Lower lobe of right lung (tissue), 2 donors: ENCODE data around the gene NUDCD3. TPM values are rescaled to one million over a fixed set of nuclear protein-coding genes. Genes with fewer than 3 reads are reported as not detected.

ENCODE experiments used
- ATAC-seq, 2 donors: fragments of 200-7000 bp; cut with Tn5 transposase; one replicate each; pipeline ENCODE4 v1.9.1; 2020 to 2022; ENCODE audit warnings: mild to moderate bottlenecking in 2 of 2, moderate library complexity in 2 of 2
- DNase-seq: peaks from one replicate; pipeline ENCODE4 v3.0.0-alpha.2; 2020
- H3K27ac ChIP-seq: fragments of 200-600 bp; one replicate; pipeline ENCODE4 v1.8.0; 2022
- H3K27me3 ChIP-seq: fragments of 200-600 bp; one replicate; pipeline ENCODE4 v1.8.0; 2022; ENCODE audit warnings: low read depth
- H3K36me3 ChIP-seq: fragments of 200-600 bp; one replicate; pipeline ENCODE4 v1.8.0; 2022; ENCODE audit warnings: mild to moderate bottlenecking
- H3K4me1 ChIP-seq: fragments of 200-600 bp; one replicate; pipeline ENCODE4 v1.8.0; 2022
- H3K4me3 ChIP-seq: fragments of 200-600 bp; one replicate; pipeline ENCODE4 v1.8.0; 2022; ENCODE audit warnings: mild to moderate bottlenecking
- H3K9me3 ChIP-seq: fragments of 200-600 bp; one replicate; pipeline ENCODE4 v1.8.0; 2022
- intact Hi-C: fragments of 100-400 bp; cut with DNase I; formaldehyde crosslinking; loops from one replicate; pipeline ENCODE4 v1.11.0; 2022
- total RNA-seq: library from RNA; stranded (reverse); fragmentation: NEBNext Ultra II Directional; extraction: Animal tissue kit (Norgen Biotek cat#: 25700); gene quantifications from one replicate; pipeline ENCODE4 v1.2.1, GENCODE V29; 2021
- TF ChIP-seq, protein P1 (sequence below): fragments of 200-600 bp; IDR thresholded peaks from one replicate; pipeline ENCODE4 v1.8.0; 2022; ENCODE audit warnings: antibody characterized with exemption, mild to moderate bottlenecking
- donor health status: DM: no; HTN: yes; CAD: no; lungs with severe emphysema.

Gene NUDCD3
- total RNA-seq, 1 donor from 2014 or later: 87.6 TPM

GRCh38 chr7:44348851-44349781, 141.3 kb downstream of the NUDCD3 start:
- TF ChIP-seq, protein P1, sequence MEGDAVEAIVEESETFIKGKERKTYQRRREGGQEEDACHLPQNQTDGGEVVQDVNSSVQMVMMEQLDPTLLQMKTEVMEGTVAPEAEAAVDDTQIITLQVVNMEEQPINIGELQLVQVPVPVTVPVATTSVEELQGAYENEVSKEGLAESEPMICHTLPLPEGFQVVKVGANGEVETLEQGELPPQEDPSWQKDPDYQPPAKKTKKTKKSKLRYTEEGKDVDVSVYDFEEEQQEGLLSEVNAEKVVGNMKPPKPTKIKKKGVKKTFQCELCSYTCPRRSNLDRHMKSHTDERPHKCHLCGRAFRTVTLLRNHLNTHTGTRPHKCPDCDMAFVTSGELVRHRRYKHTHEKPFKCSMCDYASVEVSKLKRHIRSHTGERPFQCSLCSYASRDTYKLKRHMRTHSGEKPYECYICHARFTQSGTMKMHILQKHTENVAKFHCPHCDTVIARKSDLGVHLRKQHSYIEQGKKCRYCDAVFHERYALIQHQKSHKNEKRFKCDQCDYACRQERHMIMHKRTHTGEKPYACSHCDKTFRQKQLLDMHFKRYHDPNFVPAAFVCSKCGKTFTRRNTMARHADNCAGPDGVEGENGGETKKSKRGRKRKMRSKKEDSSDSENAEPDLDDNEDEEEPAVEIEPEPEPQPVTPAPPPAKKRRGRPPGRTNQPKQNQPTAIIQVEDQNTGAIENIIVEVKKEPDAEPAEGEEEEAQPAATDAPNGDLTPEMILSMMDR: no peak
- H3K27ac ChIP-seq: no peak overlapping the region
- DNase-seq: no peak
- ATAC-seq: no peak
- no peak overlapping the region for H3K4me3 ChIP-seq
- no peaks in the 10 kb centered on the region for H3K36me3 ChIP-seq
- intact Hi-C loops: no loop called here
- H3K27me3 ChIP-seq: peaks cover 12% of the 10 kb centered on the region
- no peaks in the 10 kb centered on the region for H3K9me3 ChIP-seq
- no peaks in the 10 kb centered on the region for H3K4me1 ChIP-seq

DNA sequence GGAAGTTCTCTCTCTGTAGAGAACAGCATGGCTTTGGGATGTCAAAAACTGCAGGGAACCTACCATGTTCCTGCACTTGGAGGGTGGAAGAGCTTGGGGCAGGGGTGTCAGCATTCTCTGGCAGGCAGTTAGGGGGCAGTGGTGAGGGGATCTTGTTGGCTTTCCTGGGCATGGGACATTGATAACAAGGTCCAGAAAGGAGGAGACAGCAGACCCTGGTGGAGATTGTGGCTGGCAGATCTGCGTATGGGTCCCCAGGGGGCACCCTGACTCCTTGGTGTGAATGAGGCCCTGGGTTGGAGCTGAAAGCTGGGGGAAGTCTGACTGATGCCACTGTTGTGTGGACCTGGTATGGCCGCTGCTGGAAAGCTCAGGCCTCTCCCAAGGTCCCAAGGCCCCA, 142.2 kb downstream of the NUDCD3 start:
- H3K4me1 ChIP-seq: no peaks in the 10 kb centered on the region
- TF ChIP-seq, protein P1: peak; percentile 13
- no peak for DNase-seq
- no peak overlapping the region for H3K27ac ChIP-seq
- peaks cover 12% of the 10 kb centered on the region for H3K27me3 ChIP-seq
- no peak for ATAC-seq
- H3K36me3 ChIP-seq: no peaks in the 10 kb centered on the region
- no peaks in the 10 kb centered on the region for H3K9me3 ChIP-seq
- intact Hi-C loops: no loop called here
- H3K4me3 ChIP-seq: no peak overlapping the region

DNA sequence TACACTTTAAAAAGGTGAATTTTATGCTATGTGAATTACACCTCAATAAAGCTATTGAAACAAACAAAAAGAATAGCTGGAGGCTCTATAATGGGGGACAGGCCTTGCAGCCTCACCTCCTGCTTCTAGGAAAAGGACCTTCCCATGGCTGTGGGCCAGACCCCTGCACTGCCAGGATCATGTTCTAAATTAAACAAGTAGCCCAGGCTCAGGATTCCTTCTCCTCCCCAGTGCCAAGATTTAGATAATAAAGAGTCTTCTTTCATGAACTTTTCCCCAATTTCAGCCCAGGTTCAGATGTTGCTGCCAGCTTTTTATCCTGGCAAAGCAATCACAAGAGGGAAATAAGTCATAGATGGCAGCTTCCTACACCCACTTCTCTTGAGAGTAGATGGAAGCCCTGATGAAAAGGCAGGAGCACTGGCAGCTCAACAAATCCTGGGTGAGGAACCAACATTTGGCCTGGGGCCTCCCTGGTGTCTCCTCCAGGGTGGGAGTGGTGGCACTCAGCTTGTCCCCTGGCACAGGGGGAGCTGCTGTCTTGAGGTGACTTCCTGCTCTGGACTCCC, 142.8 kb downstream of the NUDCD3 start:
- no peak for ATAC-seq

DNA sequence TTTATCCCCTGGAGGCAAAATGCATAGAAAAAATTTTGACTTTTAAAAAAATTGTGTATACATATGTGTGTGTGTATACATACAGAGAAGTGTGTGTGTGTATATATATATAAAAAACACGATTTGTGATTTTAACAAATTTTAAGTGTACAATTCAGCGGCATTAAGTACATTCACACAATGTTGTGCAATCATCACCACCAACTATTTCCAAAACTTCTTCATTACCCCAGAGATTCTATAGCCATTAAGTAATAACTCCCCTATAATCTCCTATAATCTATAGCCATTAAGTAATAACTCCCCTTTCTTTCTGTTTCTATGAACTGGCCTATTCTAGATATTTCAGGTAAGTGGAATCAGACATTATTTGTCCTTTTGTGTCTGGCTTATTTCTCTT, 144.4 kb downstream of the NUDCD3 start:
- H3K4me3 ChIP-seq: no peak overlapping the region
- peaks cover 12% of the 10 kb centered on the region for H3K27me3 ChIP-seq
- no peaks in the 10 kb centered on the region for H3K9me3 ChIP-seq
- H3K36me3 ChIP-seq: no peaks in the 10 kb centered on the region
- no peaks in the 10 kb centered on the region for H3K4me1 ChIP-seq
- intact Hi-C loops: no loop called here
- no peak for ATAC-seq
- no peak overlapping the region for H3K27ac ChIP-seq
- no peak for DNase-seq
- TF ChIP-seq, protein P1: no peak

More for the DNA sequence above, 142.8 kb downstream of the NUDCD3 start:
- Histone ChIP-seq H3K4me1 (no peaks in the 10 kb centered on the region), H3K36me3 (no peaks in the 10 kb centered on the region), H3K27ac (no peak overlapping the region), H3K27me3 (peaks cover 12% of the 10 kb centered on the region), H3K9me3 (no peaks in the 10 kb centered on the region), H3K4me3 (no peak overlapping the region)
- TF ChIP-seq, protein P1: no peak
- intact Hi-C loops: no loop called here
- DNase-seq: no peak

DNA sequence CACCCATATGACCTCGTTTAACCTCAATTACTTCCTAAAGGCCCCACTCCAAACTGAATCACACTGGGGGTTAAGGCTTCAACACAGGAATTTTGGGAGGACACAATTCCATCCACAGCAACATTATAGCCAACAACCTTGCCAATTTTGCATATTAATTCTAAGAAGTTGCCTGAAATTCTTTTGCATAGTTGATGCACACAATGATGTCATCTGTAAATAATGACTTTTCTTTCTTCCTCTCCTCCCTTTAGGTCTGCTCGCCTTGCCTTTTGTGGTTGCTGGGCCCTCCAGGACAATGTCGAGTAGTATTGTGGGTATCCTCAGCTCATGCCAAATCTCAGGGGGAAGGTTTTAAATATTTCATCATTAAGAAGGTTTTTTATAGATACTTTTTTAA, 149.1 kb downstream of the NUDCD3 start:
- Histone ChIP-seq H3K4me3 (no peak overlapping the region), H3K27me3 (no peaks in the 10 kb centered on the region), H3K9me3 (no peaks in the 10 kb centered on the region), H3K4me1 (no peaks in the 10 kb centered on the region), H3K36me3 (no peaks in the 10 kb centered on the region), H3K27ac (no peak overlapping the region)
- ATAC-seq (no peak), DNase-seq (no peak)
- intact Hi-C loops: no loop called here
- TF ChIP-seq, protein P1: no peak
